Uterus (tissue), 2 donors: ENCODE results near the gene DNAH11.

Experiments
- CTCF ChIP-seq, 4 experiments: fragments of 200-600 bp in 2 of 4; fragments of 450-650 bp in 2 of 4; sonication (generic) in 2 of 4; IDR thresholded peaks; one replicate each; pipeline ENCODE4 v1.5.1; 2016 to 2019; ENCODE audit warnings: antibody characterized with exemption in 4 of 4, mild to moderate bottlenecking in 2 of 4, moderate library complexity in 1 of 4
- POLR2A ChIP-seq, 2 donors: fragments of 450-650 bp; IDR thresholded peaks; one replicate each; pipeline ENCODE4 v1.6.1; 2016; ENCODE audit warnings: antibody characterized with exemption in 2 of 2, mild to moderate bottlenecking in 1 of 2, moderate library complexity in 1 of 2

- TF ChIP-seq CTCF (IDR thresholded peaks at IDR 0.05) (no peak), POLR2A (IDR thresholded peaks at IDR 0.05) (no peak)
Measured at GRCh38 chr7:21611129-21611528, 68.3 kb downstream of the DNAH11 start.
